ENCODE measurements around the gene DSTN.

The DSTN gene

DNA sequence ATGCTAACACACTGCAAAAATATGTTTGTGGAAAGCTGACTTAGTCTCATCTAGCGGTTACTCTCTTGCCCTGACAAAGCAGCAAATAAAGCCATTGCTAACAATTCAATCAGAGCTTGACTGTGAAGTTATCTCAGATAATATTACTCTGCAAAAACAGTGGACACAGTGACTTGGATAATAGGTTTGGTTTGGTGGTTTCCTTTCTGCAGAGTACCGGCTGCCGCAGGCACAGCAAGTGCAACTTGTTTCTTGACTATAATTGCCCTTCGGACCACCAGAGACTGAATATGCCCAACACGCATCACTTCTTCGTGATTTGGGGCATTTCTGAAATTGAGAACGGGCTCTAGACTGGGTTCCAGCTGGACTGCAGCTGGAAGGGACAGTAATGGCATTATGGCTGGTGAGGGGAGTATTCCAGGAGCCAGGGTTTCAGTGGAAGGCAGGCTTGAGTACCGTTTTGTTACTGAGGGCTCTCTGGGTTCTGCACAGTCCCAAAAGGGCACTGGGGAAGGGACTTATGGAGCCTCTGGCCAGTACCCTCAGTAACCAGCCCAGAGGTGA lies 40.0 kb downstream of the DSTN start:
- no peak for TF ChIP-seq EZH2phosphoT487 (IDR thresholded peaks at IDR 0.05; ENCODE audit: borderline replicate concordance)
- TF ChIP-seq, protein P1, sequence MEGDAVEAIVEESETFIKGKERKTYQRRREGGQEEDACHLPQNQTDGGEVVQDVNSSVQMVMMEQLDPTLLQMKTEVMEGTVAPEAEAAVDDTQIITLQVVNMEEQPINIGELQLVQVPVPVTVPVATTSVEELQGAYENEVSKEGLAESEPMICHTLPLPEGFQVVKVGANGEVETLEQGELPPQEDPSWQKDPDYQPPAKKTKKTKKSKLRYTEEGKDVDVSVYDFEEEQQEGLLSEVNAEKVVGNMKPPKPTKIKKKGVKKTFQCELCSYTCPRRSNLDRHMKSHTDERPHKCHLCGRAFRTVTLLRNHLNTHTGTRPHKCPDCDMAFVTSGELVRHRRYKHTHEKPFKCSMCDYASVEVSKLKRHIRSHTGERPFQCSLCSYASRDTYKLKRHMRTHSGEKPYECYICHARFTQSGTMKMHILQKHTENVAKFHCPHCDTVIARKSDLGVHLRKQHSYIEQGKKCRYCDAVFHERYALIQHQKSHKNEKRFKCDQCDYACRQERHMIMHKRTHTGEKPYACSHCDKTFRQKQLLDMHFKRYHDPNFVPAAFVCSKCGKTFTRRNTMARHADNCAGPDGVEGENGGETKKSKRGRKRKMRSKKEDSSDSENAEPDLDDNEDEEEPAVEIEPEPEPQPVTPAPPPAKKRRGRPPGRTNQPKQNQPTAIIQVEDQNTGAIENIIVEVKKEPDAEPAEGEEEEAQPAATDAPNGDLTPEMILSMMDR (conservative IDR thresholded peaks at IDR 0.05; ENCODE audit: low read length), result no peak
- no peaks in the 10 kb centered on the region for H3F3A ChIP-seq (ENCODE audit: low read depth)
- H3K4me2 ChIP-seq (ENCODE audit: low read depth, low read length, poor library complexity, severe bottlenecking), result no peak overlapping the region
- H3K36me3 ChIP-seq (ENCODE audit: insufficient read depth, low read length), result peaks cover 39% of the 10 kb centered on the region; the same call in 1 of the 2 replicates
- H3K79me2 ChIP-seq (ENCODE audit: insufficient read depth, low read length), result no peaks in the 10 kb centered on the region
- no peaks in the 10 kb centered on the region for H3K9me2 ChIP-seq (replicated peaks; ENCODE audit: low read depth, low read length)
- no peak overlapping the region for H2AFZ ChIP-seq (ENCODE audit: low read length)
- H3K9ac ChIP-seq (ENCODE audit: low read depth, low read length, poor library complexity, severe bottlenecking), result no peak overlapping the region
- H3K4me1 ChIP-seq (ENCODE audit: insufficient read depth, low read length, poor library complexity, severe bottlenecking), result peaks cover 7% of the 10 kb centered on the region
- H4K20me1 ChIP-seq (ENCODE audit: insufficient read depth, low read length, poor library complexity, severe bottlenecking), result no peaks in the 10 kb centered on the region
- H3K4me3 ChIP-seq (ENCODE audit: low read length, poor library complexity, severe bottlenecking), result no peak overlapping the region
- no peaks in the 10 kb centered on the region for H3K9me3 ChIP-seq (ENCODE audit: insufficient read depth, low read depth, low read length)
- H3K27me3 ChIP-seq (ENCODE audit: insufficient read depth, low read length, poor library complexity, severe bottlenecking), result no peaks in the 10 kb centered on the region

DNA sequence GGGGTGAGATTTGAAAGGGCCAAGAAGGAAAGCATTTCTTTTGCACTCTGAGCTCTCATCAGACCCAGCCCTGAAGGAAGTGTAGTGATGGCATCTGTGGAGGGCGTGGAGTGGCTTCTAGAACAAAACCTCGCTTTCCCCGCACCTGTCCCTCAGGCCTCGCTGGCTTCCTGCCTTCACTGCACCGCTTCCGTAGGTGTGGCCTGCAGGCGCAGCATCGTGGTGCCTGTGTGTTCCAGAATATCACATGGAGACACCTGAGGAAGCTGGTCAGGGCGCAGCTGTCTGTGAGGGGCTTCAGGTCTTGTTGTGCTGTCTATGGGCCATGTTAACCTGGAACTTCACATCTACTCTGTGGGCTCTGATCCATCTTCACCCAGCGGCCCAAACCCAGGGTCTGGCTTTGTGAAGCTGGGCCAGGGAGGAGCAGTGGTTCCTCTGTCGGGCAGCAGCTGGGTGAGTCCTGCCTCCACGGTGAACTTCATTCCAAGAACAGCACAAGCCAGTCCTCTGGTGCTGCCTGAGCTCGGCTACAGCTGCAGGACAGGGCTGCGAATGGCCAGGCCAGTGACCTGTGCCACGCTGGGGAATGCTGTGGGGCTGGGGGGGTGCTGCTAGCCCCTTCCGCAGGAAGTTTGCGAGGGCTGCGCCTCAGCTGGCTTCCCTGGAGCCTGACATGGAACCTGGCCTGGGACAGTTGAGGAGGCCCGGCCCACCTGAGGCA lies 40.9 kb downstream of the DSTN start:
- H3K9me3 ChIP-seq (ENCODE audit: insufficient read depth, low read depth, low read length), result no peaks in the 10 kb centered on the region

DNA sequence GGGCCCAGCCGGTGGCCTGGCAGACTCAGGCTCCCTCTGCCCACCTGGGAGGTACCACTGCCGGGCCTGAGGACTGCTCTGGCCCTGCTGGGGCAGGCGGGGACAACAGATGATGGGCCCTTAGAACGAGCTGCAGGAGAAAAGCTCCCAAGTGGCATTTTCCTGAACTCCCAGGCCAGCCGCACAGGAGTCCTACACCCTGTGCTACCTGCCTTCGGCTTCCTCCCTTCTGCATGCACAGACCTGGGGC lies 41.3 kb downstream of the DSTN start:
- no peak for TF ChIP-seq EZH2phosphoT487 (IDR thresholded peaks at IDR 0.05; ENCODE audit: borderline replicate concordance)
- TF ChIP-seq, protein P1 (conservative IDR thresholded peaks at IDR 0.05; ENCODE audit: low read length), result no peak
- H2AFZ ChIP-seq (ENCODE audit: low read length), result no peak overlapping the region
- H3K9me2 ChIP-seq (replicated peaks; ENCODE audit: low read depth, low read length), result no peaks in the 10 kb centered on the region
- H3K4me1 ChIP-seq (ENCODE audit: insufficient read depth, low read length, poor library complexity, severe bottlenecking), result peaks cover 7% of the 10 kb centered on the region
- no peak overlapping the region for H3K4me2 ChIP-seq (ENCODE audit: low read depth, low read length, poor library complexity, severe bottlenecking)
- no peak overlapping the region for H3K9ac ChIP-seq (ENCODE audit: low read depth, low read length, poor library complexity, severe bottlenecking)
- H3K79me2 ChIP-seq (ENCODE audit: insufficient read depth, low read length), result no peaks in the 10 kb centered on the region
- no peak overlapping the region for H3K4me3 ChIP-seq (ENCODE audit: low read length, poor library complexity, severe bottlenecking)
- H3K9me3 ChIP-seq (ENCODE audit: insufficient read depth, low read depth, low read length), result no peaks in the 10 kb centered on the region
- H3K36me3 ChIP-seq (ENCODE audit: insufficient read depth, low read length), result peaks cover 35% of the 10 kb centered on the region; the same call in 1 of the 2 replicates
- no peaks in the 10 kb centered on the region for H4K20me1 ChIP-seq (ENCODE audit: insufficient read depth, low read length, poor library complexity, severe bottlenecking)
- no peaks in the 10 kb centered on the region for H3K27me3 ChIP-seq (ENCODE audit: insufficient read depth, low read length, poor library complexity, severe bottlenecking)
- H3F3A ChIP-seq (ENCODE audit: low read depth), result no peaks in the 10 kb centered on the region

More for the DNA sequence above, 40.9 kb downstream of the DSTN start:
- Histone ChIP-seq H3K4me1 (ENCODE audit: insufficient read depth, low read length, poor library complexity, severe bottlenecking) (peaks cover 7% of the 10 kb centered on the region), H3K27me3 (ENCODE audit: insufficient read depth, low read length, poor library complexity, severe bottlenecking) (no peaks in the 10 kb centered on the region), H3K9me2 (replicated peaks; ENCODE audit: low read depth, low read length) (no peaks in the 10 kb centered on the region), H3K4me3 (ENCODE audit: low read length, poor library complexity, severe bottlenecking) (no peak overlapping the region), H3K9ac (ENCODE audit: low read depth, low read length, poor library complexity, severe bottlenecking) (no peak overlapping the region), H4K20me1 (ENCODE audit: insufficient read depth, low read length, poor library complexity, severe bottlenecking) (no peaks in the 10 kb centered on the region), H3F3A (ENCODE audit: low read depth) (no peaks in the 10 kb centered on the region), H3K36me3 (ENCODE audit: insufficient read depth, low read length) (peaks cover 37% of the 10 kb centered on the region; the same call in 1 of the 2 replicates), H2AFZ (ENCODE audit: low read length) (no peak overlapping the region), H3K79me2 (ENCODE audit: insufficient read depth, low read length) (no peaks in the 10 kb centered on the region), H3K4me2 (ENCODE audit: low read depth, low read length, poor library complexity, severe bottlenecking) (no peak overlapping the region)
- TF ChIP-seq, protein P1 (conservative IDR thresholded peaks at IDR 0.05; ENCODE audit: low read length), result no peak
- TF ChIP-seq EZH2phosphoT487 (IDR thresholded peaks at IDR 0.05; ENCODE audit: borderline replicate concordance), result no peak

Data from Loucy (cell line).